SU-DHL-6 (cell line): ENCODE results near the gene RELN.
"Not testable (repeated sequence)": the region's sequence is repeated elsewhere in the genome, so short reads cannot be mapped to it uniquely, and the experiment has no call there.

ENCODE experiments used
- H2AFZ ChIP-seq: fragments of 200-600 bp; sonication (generic); 2 replicates; pipeline ENCODE4 v1.6.1; 2014; ENCODE audit warnings: low read depth, mild to moderate bottlenecking, moderate library complexity, mixed read lengths, antibody characterized with exemption, low read length; ENCODE audit not compliant: severe bottlenecking
- H3F3A ChIP-seq: fragments of 200-600 bp; shearing (Covaris generic); 2 replicates; pipeline ENCODE4 v1.6.0; 2016; ENCODE audit warnings: antibody characterized with exemption, mild to moderate bottlenecking; ENCODE audit not compliant: insufficient read depth
- H3K27ac ChIP-seq: fragments of 200-600 bp; sonication (generic); 2 replicates; pipeline ENCODE4 v1.5.1; 2016; ENCODE audit warnings: low read depth, mild to moderate bottlenecking, low read length, moderate library complexity, mixed read lengths
- H3K27me3 ChIP-seq: fragments of 200-600 bp; sonication (generic), shearing (Covaris generic); 2 replicates; pipeline ENCODE4 v1.6.0; 2014; ENCODE audit warnings: mild to moderate bottlenecking, low read length
- H3K36me3 ChIP-seq: fragments of 200-600 bp; sonication (generic); 2 replicates; pipeline ENCODE4 v1.6.1; 2014; ENCODE audit warnings: mild to moderate bottlenecking, low read length, mixed read lengths
- H3K4me2 ChIP-seq: fragments of 300-600, 200-600 bp; shearing (Covaris generic), sonication (generic); 2 replicates; pipeline ENCODE4 v1.6.0; 2014; ENCODE audit warnings: low read length, low read depth, mild to moderate bottlenecking; ENCODE audit not compliant: poor library complexity, severe bottlenecking
- H3K4me3 ChIP-seq: fragments of 200-600 bp; sonication (generic); 2 replicates; pipeline ENCODE4 v1.5.1; 2014; ENCODE audit warnings: antibody characterized with exemption, low read length, mild to moderate bottlenecking, mixed read lengths; ENCODE audit not compliant: insufficient read depth, poor library complexity, severe bottlenecking
- H3K79me2 ChIP-seq: fragments of 200-600 bp; sonication (generic); 2 replicates; pipeline ENCODE4 v1.6.1; 2014; ENCODE audit warnings: mild to moderate bottlenecking, low read length, moderate library complexity; ENCODE audit not compliant: insufficient read depth
- H3K9ac ChIP-seq: fragments of 200-600 bp; sonication (generic); 2 replicates; pipeline ENCODE4 v1.7.0; 2014; ENCODE audit warnings: mild to moderate bottlenecking, low read length
- H3K9me2 ChIP-seq: fragments of 200-600 bp; sonication (generic); replicated peaks from 2 replicates; pipeline ENCODE4 v1.6.1; 2014; ENCODE audit warnings: low read length; ENCODE audit not compliant: insufficient read depth
- H3K9me3 ChIP-seq: fragments of 200-600 bp; sonication (generic); 2 replicates; pipeline ENCODE4 v1.6.1; 2014; ENCODE audit warnings: low read length, mixed read lengths; ENCODE audit not compliant: insufficient read depth
- H4K20me1 ChIP-seq: fragments of 200-600 bp; sonication (generic); 2 replicates; pipeline ENCODE4 v1.6.1; 2014; ENCODE audit warnings: low read depth, mild to moderate bottlenecking, antibody characterized with exemption, low read length, moderate library complexity, mixed read lengths
- EZH2phosphoT487 ChIP-seq: fragments of 200-600 bp; sonication (generic), shearing (Covaris generic); conservative IDR thresholded peaks from 2 replicates; pipeline ENCODE4 v1.6.1; 2018; ENCODE audit warnings: mild to moderate bottlenecking, antibody characterized with exemption, low read length, moderate library complexity, mixed read lengths
- TF ChIP-seq, protein P1 (sequence below): fragments of 200-600 bp; sonication (generic); IDR thresholded peaks from one replicate; pipeline ENCODE4 v1.5.1; 2017; ENCODE audit warnings: antibody characterized with exemption, mild to moderate bottlenecking, low read length, moderate library complexity; ENCODE audit not compliant: insufficient read depth, poor library complexity, severe bottlenecking

Gene RELN

DNA sequence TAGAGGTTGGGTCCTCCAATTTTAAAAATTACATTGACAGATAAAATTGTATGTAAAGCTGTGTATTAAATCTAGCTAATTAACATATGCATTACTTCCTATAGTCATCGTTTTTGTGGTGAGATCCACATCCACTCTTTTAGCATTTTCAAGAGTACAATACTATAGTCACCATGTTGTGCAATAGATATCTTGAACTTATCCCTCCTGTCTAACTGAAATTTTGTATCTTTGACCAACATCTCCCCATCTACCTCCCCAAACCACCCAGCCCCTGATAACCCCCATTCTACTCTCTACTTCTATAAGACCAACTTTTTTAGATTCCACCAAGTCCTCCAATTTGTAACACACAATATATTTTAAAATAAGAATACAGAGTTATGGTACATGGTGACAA, 208.0 kb downstream of the RELN start:
- no peaks in the 10 kb centered on the region for H3K9me2 ChIP-seq
- H3K79me2 ChIP-seq, result no peaks in the 10 kb centered on the region
- H3K9ac ChIP-seq, result no peak overlapping the region
- H3F3A ChIP-seq, result no peaks in the 10 kb centered on the region
- no peaks in the 10 kb centered on the region for H3K27me3 ChIP-seq
- no peak overlapping the region for H3K4me3 ChIP-seq
- H3K4me2 ChIP-seq, result no peak overlapping the region
- H4K20me1 ChIP-seq, result no peaks in the 10 kb centered on the region
- no peak overlapping the region for H2AFZ ChIP-seq
- no peak overlapping the region for H3K27ac ChIP-seq
- H3K36me3 ChIP-seq, result no peaks in the 10 kb centered on the region
- H3K9me3 ChIP-seq, result no peaks in the 10 kb centered on the region
- TF ChIP-seq EZH2phosphoT487, result no peak
- TF ChIP-seq, protein P1, sequence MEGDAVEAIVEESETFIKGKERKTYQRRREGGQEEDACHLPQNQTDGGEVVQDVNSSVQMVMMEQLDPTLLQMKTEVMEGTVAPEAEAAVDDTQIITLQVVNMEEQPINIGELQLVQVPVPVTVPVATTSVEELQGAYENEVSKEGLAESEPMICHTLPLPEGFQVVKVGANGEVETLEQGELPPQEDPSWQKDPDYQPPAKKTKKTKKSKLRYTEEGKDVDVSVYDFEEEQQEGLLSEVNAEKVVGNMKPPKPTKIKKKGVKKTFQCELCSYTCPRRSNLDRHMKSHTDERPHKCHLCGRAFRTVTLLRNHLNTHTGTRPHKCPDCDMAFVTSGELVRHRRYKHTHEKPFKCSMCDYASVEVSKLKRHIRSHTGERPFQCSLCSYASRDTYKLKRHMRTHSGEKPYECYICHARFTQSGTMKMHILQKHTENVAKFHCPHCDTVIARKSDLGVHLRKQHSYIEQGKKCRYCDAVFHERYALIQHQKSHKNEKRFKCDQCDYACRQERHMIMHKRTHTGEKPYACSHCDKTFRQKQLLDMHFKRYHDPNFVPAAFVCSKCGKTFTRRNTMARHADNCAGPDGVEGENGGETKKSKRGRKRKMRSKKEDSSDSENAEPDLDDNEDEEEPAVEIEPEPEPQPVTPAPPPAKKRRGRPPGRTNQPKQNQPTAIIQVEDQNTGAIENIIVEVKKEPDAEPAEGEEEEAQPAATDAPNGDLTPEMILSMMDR, result no peak

DNA sequence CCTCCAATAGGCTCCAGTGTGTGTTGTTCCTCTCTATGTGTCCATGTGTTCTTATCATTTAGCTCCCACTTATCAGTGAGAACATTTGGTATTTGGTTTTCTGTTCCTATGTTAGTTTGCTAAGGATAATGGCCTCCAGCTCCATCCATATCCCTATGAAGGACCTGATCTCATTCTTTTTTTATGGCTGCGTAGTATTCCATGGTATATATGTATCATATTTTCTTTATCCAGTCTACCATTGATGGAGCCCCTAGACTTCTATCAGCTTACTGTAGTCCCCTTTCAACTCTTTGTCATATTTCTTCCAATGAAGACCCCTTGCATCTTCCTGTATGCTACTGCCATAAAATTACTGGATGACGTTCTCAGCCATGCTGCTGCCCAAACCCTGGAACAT, 208.9 kb downstream of the RELN start:
- H3K9me3 ChIP-seq, H3K36me3 ChIP-seq, H3K27me3 ChIP-seq, H3K9ac ChIP-seq, H3F3A ChIP-seq, H3K4me2 ChIP-seq, H3K79me2 ChIP-seq, H2AFZ ChIP-seq, H3K4me3 ChIP-seq, H3K9me2 ChIP-seq, H3K27ac ChIP-seq, H4K20me1 ChIP-seq: not testable (repeated sequence)

DNA sequence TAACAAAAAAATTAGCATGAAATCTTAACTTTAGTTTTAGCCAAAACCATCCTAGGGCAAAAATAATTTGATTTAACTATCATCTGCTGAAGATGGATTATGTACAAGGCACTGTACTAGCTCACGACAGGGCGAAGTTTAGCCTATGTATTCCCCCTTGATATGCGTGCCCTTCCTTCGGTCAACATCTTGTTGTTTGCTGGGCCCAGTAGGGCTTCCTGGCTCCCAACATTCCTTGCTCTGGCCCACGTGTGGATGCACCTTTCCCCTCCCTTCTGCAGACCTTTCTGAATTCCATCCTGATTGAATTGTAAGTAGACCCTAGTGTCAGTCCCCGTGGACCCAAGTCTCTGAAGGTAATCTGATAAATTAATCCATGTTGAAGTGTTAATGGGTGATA, 212.0 kb downstream of the RELN start:
- no peak for TF ChIP-seq EZH2phosphoT487
- TF ChIP-seq, protein P1, result no peak
- H3K36me3 ChIP-seq, result no peaks in the 10 kb centered on the region
- no peaks in the 10 kb centered on the region for H3K9me2 ChIP-seq
- H3K27ac ChIP-seq, result no peak overlapping the region
- no peaks in the 10 kb centered on the region for H3F3A ChIP-seq
- H3K27me3 ChIP-seq, result no peaks in the 10 kb centered on the region
- H3K4me3 ChIP-seq, result no peak overlapping the region
- H3K4me2 ChIP-seq, result no peak overlapping the region
- no peaks in the 10 kb centered on the region for H3K9me3 ChIP-seq
- no peaks in the 10 kb centered on the region for H3K79me2 ChIP-seq
- H4K20me1 ChIP-seq, result no peaks in the 10 kb centered on the region
- no peak overlapping the region for H2AFZ ChIP-seq
- H3K9ac ChIP-seq, result no peak overlapping the region

DNA sequence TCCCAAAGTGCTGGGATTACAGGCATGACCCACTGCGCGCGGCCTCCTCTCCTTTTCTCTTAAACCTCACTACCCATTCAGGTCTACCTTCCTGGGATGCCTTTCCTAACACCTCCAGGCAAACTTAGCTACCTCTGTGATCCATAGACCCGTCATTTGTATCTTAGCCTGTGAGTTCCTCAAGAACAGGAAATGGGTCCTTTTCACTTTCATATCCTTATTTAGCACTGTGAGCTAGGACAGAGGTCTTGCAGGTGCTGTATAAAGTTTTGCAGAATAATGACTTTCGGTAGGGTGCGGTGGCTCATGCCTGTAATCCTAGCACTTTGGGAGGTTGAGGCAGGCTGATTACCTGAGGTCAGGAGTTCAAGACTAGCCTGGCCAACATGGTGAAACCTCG, 215.7 kb downstream of the RELN start:
- Histone ChIP-seq H3K9ac (no peak overlapping the region), H3K27ac (no peak overlapping the region), H3K9me2 (no peaks in the 10 kb centered on the region), H3K4me2 (no peak overlapping the region), H2AFZ (no peak overlapping the region), H3K27me3 (no peaks in the 10 kb centered on the region), H3K36me3 (no peaks in the 10 kb centered on the region), H4K20me1 (no peaks in the 10 kb centered on the region), H3F3A (no peaks in the 10 kb centered on the region), H3K4me3 (no peak overlapping the region), H3K9me3 (no peaks in the 10 kb centered on the region), H3K79me2 (no peaks in the 10 kb centered on the region)
- TF ChIP-seq, protein P1, result no peak
- no peak for TF ChIP-seq EZH2phosphoT487
